Stomach (tissue), 4 donors: ENCODE results near the gene NCKAP5.

Experiments used
- EP300 ChIP-seq: sonication (generic); formaldehyde crosslinking; IDR thresholded peaks from one replicate; pipeline ENCODE4 v1.6.1; 2017; ENCODE audit warnings: antibody characterized with exemption
- POLR2A ChIP-seq, 4 donors: fragments of 450-650 bp; IDR thresholded peaks; one replicate each; pipeline ENCODE4 v1.6.1; 2016; ENCODE audit warnings: antibody characterized with exemption in 4 of 4, control low read depth in 2 of 4, mild to moderate bottlenecking in 1 of 4, moderate library complexity in 1 of 4
- POLR2AphosphoS5 ChIP-seq, 3 donors: sonication (generic); formaldehyde crosslinking; IDR thresholded peaks; one replicate each; pipeline ENCODE4 v1.6.1; 2016; ENCODE audit warnings: antibody characterized with exemption in 3 of 3
- TF ChIP-seq, protein P1 (sequence below), 7 experiments: fragments of 450-650 bp in 4 of 7; fragments of 200-600 bp in 3 of 7; sonication (generic) in 3 of 7; IDR thresholded peaks; one replicate each; pipeline ENCODE4 v1.5.1; 2016 to 2019; ENCODE audit warnings: antibody characterized with exemption in 7 of 7, control low read depth in 2 of 7, mild to moderate bottlenecking in 1 of 7

DNA sequence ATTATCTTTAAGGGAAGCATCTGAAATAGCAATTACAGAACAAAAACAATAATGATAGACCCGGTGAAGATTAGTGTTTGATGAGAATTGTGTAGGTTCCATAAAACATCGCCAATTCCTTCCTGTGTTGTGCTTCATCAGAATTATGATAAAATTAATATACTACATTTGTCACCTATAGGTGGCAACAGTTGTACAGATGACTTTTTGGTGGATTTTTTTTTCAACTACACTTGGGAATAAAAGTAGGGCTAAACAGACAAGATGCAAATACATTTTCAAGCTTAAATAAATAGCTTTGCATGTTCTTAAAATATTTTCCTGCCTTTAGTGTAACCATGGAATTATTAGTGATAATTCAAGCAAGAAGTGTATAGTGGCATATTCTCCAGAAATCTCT lies 891.3 kb downstream of the NCKAP5 start:
- TF ChIP-seq, protein P1, sequence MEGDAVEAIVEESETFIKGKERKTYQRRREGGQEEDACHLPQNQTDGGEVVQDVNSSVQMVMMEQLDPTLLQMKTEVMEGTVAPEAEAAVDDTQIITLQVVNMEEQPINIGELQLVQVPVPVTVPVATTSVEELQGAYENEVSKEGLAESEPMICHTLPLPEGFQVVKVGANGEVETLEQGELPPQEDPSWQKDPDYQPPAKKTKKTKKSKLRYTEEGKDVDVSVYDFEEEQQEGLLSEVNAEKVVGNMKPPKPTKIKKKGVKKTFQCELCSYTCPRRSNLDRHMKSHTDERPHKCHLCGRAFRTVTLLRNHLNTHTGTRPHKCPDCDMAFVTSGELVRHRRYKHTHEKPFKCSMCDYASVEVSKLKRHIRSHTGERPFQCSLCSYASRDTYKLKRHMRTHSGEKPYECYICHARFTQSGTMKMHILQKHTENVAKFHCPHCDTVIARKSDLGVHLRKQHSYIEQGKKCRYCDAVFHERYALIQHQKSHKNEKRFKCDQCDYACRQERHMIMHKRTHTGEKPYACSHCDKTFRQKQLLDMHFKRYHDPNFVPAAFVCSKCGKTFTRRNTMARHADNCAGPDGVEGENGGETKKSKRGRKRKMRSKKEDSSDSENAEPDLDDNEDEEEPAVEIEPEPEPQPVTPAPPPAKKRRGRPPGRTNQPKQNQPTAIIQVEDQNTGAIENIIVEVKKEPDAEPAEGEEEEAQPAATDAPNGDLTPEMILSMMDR (IDR thresholded peaks at IDR 0.05): no peak
- TF ChIP-seq POLR2AphosphoS5 (IDR thresholded peaks at IDR 0.05) (no peak), POLR2A (IDR thresholded peaks at IDR 0.05) (no peak), EP300 (no peak)
